HFF-Myc (cell line): Measurements from ENCODE around the gene PDCL3.
A peak's percentile ranks its signal among the peaks of the same experiment; 100 is the strongest.

ENCODE experiments used
- DNase-seq: peaks from one replicate; pipeline ENCODE4 v3.0.0-alpha.2; 2011; ENCODE audit warnings: low read depth; ENCODE audit errors: extremely low read depth
- H3K4me3 ChIP-seq: replicated peaks from 2 replicates; pipeline ENCODE4 v1.5.1; 2011; ENCODE audit warnings: low read depth, mild to moderate bottlenecking, control low read depth, low read length
- TF ChIP-seq, protein P1 (sequence below): IDR thresholded peaks from 2 replicates; pipeline ENCODE4 v1.5.1; 2012; ENCODE audit warnings: mild to moderate bottlenecking, low read depth, low read length, control low read depth; ENCODE audit errors: missing control alignments

Gene PDCL3

GRCh38 chr2:100562613-100563406, at the start of gene PDCL3:
Gene PDCL3 (plus strand): TSS chr2:100562993. CDS start chr2:100563068, 75 bp downstream.
- DNase-seq = peak; percentile 99
- TF ChIP-seq, protein P1, sequence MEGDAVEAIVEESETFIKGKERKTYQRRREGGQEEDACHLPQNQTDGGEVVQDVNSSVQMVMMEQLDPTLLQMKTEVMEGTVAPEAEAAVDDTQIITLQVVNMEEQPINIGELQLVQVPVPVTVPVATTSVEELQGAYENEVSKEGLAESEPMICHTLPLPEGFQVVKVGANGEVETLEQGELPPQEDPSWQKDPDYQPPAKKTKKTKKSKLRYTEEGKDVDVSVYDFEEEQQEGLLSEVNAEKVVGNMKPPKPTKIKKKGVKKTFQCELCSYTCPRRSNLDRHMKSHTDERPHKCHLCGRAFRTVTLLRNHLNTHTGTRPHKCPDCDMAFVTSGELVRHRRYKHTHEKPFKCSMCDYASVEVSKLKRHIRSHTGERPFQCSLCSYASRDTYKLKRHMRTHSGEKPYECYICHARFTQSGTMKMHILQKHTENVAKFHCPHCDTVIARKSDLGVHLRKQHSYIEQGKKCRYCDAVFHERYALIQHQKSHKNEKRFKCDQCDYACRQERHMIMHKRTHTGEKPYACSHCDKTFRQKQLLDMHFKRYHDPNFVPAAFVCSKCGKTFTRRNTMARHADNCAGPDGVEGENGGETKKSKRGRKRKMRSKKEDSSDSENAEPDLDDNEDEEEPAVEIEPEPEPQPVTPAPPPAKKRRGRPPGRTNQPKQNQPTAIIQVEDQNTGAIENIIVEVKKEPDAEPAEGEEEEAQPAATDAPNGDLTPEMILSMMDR = no peak
- H3K4me3 ChIP-seq = peak within 1 kb of the TSS; percentile 66

DNA sequence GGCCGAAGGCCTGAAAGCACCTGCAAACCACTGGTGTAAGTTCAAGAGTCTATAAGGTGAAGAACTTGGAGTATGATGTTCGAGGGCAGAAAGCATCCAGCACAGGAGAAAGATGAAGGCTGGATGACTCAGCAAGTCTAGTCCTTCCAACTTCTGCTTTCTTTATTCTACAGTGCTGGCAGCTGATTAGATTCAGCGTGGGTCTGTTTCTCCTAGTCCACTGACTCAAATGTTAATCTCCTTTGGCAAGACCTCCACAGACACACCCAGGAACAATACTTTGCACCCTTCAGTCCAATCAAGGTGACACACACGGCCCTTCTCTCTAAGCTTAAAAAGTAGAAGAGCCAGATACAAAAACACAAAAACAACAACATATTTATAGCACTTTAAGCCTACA, 49.1 kb upstream of the PDCL3 start:
- H3K4me3 ChIP-seq = no peak overlapping the region
- DNase-seq = no peak
- TF ChIP-seq, protein P1 = no peak

DNA sequence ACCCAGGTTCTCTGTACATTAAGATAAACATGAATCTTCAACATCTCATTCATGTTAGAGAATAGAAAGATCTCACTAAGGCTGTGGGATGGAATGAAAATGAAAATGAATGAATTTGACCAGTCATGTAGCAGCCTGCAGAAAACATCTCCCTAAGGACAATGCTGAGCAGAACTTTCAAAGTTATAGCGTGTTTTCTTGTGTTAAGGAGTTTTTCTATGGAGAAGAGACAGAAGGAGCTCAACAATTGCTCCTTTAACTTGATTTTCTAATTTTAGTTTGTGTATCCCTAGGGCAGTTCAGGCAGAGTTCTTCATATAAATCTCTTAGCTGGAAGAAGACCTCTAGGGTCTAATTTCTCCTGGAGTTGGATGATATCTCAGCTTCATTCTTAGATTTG, 45.2 kb upstream of the PDCL3 start:
- TF ChIP-seq, protein P1 = no peak
- DNase-seq = no peak
- H3K4me3 ChIP-seq = no peak overlapping the region

DNA sequence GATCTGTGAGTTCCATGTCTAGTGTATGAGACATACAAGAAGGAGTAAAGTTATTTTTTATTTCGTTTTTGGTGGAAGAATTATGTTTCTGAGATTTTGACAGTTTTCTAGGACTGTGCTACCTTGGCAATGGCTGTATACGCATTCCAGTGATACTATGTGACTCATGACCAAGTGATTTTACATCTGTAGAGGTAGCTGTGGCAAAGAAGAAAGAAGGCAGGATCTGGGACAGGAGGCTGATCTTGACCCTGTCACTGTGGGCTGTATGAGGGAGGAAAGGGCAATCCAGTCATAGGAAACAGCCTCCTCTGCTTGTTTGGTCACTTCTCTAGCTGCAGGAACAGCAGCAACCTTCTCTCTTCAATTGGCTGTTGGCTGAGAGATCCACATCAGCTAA, 44.0 kb upstream of the PDCL3 start:
- DNase-seq = no peak
- H3K4me3 ChIP-seq = no peak overlapping the region
- TF ChIP-seq, protein P1 = no peak

GRCh38 chr2:100520224-100520623, 42.6 kb upstream of the PDCL3 start:
- DNase-seq = no peak
- TF ChIP-seq, protein P1 = no peak
- H3K4me3 ChIP-seq = no peak overlapping the region

DNA sequence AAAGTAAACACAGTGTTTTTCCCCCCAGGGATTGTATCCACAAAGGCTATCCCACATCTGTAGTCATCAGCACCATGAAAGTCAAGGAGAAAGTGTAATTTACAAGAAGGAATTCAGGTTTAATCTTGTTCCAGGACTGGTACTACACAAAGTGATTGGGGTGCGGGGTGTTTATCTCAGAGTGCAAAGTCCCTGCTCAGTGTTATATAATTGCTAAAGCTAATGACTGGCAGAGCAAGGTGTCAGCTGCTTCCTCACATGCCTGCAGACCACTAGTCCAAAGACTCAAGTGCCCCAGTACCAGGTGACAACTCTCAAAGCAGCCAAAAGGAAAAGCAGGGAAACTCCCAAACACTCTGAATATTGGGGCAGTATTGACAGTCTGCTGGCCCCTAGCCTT, 40.4 kb upstream of the PDCL3 start:
- TF ChIP-seq, protein P1 = no peak
- no peak for DNase-seq
- H3K4me3 ChIP-seq = no peak overlapping the region
